GF-D8 (cell line): ENCODE data around the gene AZU1.

ENCODE experiments used
- DNase-seq: peaks from one replicate; lab custom pipeline; 2025; lab: John Stamatoyannopoulos, UW

The AZU1 gene, protein sequence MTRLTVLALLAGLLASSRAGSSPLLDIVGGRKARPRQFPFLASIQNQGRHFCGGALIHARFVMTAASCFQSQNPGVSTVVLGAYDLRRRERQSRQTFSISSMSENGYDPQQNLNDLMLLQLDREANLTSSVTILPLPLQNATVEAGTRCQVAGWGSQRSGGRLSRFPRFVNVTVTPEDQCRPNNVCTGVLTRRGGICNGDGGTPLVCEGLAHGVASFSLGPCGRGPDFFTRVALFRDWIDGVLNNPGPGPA

DNA sequence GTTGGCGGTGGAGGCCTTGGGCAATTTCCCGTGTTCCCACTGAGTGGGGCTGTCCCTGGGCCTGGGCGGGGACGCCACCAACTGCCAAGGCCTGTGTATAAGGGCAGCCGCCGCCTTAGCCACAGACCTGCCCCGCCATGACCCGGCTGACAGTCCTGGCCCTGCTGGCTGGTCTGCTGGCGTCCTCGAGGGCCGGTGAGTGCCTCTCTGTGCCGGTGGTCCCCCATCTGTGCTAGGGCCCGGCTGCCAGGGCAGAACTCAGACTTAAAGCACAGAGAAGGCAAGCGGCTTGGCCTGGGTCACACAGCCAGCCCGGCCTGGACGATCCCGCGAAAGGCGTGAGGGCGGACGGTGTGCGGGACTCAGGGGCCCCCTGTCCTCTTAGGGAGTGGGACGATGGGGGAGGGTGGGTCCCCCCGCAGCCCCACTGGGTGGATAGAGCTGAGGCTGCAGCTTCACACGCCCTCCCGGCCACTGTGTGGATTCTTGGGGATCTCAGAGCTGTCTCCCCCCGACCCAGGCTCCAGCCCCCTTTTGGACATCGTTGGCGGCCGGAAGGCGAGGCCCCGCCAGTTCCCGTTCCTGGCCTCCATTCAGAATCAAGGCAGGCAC is at the start of gene AZU1:
Gene AZU1 (plus strand): TSS at position 128 of the 612 bp plus-strand sequence. CDS start 10 bp downstream, at position 138.
- DNase-seq, result peak; percentile 61

DNA sequence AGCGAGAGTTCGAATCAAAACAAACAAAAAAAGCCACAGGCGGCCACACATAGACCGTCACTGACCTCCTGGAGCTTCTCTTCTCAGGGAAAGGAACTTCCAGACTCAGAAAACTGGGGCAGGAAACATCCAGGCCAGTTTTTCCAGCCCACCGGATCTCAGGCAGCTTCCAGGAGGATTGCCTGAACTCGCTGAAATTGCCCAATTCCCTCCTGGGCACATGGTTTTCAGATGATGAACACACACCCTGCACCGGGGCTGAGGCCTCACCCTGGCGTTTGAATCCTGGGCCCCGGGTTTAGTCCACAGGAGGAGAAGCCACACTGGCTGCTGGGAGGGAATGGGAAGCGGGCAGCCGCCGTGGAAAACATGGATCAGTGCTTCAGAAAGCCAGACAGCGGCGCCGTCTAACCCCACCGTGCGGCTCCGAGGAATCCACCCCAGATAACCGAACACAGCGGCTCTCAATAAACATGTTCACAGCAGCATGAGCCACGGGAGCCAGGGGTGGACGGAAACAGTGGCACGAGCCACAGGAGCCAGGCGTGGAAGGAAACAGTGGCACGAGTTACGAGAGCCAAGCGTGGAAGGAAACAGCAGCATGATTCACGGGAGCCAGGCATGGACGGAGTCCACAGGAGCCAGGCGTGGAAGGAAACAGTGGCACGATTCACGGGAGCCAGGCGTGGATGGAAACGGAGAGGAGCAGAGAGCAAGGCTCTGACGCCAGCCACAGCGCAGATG is 48.6 kb upstream of the AZU1 start:
- no peak for DNase-seq

DNA sequence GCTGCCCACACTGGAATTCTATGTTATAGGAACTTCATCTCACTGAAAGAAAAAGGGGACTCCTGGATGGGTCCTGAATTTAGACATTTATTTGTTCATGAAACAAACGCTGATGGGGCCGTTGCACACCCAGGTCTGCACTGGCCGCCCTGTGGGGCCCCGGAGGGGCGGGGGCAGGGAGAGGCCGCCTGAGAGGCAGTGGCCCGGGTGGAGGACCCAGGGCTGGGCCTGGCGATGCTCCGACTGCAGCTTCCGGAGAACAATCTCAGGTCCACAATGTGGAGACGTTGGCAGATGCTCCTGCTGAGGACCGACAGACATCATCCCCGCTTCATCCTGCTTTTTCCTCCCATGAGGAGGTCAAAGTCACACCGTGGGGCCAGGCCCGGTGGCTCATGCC is 46.7 kb upstream of the AZU1 start:
- DNase-seq, result no peak

DNA sequence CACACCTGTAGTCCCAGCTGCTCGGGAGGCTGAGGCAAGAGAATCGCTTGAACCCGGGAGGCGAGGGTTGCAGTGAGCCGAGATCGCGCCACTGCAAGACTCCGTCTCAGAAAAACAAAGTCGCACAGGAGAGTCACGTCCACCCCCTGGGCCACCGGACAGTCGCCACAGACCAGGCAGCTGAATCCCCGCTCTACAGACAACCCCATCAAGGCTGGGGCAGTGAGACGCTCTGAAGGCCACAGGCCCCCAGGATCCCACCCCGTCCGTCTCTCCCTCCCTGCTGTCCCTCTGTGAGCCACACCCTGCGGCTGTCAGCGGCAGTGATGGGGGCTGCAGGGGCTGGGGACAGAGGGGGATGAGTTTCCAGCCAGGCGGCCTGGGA is 45.8 kb upstream of the AZU1 start:
- DNase-seq, result no peak

DNA sequence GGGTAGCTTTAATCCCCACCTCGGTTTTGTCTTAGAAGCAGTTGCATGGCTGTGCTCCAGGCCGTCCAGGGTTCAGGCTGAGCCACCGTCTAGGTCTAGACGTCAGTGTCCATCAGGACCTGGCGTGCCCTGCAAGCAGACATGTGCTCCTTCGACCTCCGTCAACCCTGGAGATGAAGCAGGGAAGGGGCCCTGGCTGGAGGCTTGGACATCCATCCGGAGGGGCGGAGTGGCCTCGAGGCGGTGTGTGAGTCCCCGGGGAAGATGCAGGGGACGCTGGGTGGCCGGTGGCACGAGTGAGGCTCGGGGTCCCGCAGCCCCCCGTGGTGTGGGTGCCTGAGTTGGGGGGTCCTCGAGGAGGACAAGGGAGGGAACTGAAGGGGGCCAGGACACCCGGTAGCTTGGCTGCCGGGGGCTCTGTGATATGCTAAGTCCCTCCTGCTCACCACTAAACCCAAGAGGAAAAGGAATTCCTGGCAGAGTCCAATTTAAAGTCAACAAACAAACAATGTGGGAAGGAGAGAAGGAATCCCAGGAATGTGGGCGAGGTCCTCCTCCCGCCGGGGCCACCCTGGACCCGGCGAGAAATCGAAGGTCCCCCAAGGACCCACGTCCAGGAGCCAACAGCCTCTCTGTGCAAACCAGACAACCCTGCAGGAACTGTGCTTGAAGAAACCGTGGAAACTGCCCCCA is 45.3 kb upstream of the AZU1 start:
- DNase-seq, result no peak

DNA sequence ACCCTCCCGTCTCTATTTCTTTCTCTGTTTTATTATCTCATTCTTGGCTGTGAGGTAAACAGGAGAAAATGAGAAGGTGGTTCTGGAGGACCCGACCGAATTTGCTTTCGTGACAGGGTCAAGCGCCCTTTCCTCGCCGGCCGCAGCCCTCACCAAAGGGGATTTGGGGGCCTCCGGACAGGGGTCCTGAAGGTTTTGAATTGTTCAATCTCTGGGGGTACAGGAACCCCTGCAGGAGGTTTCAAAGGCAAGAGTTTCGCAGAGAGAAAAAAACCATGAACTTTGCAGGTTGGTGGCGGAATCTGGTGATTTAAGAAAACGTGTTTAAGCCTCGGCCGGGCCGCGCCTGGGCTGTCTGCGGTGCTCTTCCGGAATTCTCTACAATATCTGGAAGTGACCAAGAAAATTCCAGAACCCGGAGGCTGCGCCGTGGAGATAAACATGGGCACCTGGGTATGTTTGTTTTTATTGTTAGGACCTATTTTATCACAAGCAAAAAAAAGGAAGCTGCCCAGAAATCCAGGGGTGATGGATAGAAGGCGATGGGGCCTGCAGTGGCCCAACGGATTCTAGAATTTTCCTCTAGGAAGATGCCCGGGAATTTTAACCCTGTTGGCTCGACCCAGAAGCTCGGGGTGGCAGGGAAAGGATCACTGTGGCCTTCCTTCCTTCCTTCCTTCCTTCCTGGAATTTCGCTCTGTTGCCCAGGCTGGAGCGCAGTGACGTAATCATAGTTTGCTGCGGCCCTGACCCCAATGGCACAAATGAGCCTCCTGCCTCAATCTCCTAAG is 44.6 kb upstream of the AZU1 start:
- DNase-seq, result no peak

DNA sequence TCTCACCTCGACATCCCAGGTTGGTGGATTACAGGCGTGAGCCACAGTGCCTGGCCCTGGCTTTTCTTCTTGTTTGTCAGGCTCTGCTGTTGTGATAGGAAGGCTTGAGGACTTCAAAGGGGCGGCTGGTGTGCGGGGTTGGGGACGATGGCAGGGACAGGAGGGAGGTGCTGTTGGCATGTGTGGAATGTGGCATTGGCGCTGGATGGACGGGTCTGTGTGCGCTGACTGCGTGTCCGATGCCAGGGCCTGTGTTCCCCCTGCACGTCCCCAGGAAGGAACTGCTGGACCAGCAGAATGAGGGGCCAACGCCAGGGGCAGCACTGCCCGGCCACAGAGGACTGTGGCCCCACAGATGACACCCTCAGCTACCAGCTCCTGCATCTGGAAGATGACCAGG is 43.1 kb upstream of the AZU1 start:
- no peak for DNase-seq

DNA sequence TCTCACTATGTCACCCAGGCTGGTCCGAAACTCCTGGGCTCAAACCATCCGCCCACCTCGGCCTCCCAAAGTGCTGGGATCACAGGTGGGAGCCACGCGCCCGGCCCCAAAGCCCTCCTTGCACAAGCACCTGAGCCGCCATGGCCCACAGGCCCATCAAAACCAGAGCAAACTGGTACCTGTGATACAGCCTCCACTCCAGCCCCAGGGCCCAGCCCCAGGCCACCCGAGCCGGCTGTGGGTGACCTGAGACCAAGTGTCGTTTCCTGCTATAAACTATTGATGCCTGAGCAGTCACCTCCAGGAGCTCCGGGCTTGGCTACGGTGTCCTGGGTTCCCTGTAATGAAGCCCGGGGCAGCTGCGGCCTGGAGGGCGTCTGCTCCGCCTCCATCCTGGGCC is 40.1 kb upstream of the AZU1 start:
- no peak for DNase-seq

DNA sequence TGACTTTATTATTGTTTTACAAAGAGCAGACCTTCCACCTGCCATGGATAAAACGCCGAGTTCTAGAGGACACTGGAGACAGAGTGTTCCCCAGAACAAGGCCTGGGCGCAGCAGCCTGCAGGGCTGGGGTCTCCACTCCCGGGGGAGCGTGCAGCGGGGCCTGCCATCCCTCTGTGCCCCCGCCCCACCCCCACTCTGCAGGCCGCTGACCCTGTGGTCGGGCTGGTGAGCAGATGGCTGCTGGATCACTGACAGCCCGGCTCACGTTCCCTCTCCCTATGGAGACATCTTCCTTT is 39.0 kb upstream of the AZU1 start:
- no peak for DNase-seq

DNA sequence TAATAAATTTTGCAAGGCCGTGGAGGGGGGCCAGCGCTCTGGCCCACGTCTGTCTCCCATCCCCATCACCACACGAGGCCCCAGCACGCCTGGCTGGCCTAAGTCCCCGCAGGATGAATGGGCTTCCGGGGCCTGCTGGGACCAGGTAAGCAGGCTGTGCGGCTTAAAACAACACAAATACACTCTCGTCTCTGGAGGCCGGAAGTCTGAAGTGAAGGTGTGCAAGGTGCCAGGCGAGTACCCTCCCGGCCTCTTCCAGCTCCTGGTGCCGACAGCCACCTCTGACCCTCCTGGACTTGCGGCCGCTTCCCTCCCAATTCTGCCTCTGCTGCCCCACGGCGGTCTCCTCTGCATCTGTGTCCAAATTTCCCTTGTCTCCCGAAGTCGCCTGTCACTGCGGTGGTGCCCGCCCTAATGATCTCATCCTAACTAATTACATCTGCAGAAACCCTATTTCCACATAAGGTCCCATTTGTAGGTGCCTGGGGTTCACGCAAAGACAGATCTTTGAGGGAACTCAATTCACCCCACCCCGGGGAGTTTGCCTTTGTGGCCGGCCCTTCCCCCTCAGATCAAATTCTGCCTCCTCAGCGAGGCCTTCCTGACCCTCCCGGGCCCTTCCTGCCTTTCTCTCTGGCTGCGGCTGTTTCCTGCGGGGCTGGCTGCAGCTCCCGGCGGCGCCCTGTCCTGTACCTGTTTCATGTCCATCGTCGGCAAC is 38.5 kb upstream of the AZU1 start:
- peak; percentile 55 for DNase-seq

DNA sequence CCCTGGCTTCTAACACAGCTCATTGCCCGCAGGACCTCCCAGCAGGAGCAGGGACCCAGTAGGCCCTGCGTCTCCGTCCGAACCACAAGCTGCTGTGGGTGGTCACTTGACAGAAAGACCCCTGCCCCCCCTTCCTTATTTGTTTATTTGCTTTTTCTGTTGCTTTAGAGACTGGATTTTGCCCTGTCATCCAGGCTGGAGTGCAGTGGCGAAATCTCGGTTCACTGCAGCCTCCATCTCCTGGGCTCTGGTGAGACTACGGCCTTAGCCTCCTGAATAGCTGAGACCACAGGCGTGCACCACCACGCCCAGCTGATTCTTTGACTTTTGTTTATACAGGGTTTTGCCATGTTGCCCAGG is 38.0 kb upstream of the AZU1 start:
- DNase-seq, result no peak

DNA sequence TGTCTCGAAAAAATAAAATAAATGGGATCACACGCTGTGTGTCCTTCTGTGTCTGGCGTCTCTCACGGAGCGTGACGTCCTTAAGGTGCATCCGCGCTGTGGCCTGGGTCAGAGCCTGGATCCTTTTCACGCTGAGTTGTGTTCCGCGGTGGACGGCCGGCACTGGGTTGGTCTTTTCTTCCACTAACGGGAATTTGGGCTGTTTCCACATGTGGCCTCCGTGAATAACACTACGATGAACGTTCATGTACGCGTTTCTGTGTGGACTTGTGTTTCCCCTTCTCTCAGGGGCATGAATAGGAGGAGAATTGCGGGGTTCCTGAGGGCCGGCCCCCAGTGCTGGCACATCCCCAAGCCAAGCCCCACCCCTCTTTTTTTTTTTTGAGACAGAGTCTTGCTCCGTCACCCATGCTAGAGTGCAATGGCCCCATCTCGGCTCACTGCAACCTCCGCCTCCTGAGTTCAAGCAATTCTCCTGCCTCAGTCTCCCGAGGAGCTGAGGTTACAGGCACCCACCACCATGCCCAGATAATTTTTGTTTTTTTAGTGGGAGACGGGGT is 36.5 kb upstream of the AZU1 start:
- no peak for DNase-seq

DNA sequence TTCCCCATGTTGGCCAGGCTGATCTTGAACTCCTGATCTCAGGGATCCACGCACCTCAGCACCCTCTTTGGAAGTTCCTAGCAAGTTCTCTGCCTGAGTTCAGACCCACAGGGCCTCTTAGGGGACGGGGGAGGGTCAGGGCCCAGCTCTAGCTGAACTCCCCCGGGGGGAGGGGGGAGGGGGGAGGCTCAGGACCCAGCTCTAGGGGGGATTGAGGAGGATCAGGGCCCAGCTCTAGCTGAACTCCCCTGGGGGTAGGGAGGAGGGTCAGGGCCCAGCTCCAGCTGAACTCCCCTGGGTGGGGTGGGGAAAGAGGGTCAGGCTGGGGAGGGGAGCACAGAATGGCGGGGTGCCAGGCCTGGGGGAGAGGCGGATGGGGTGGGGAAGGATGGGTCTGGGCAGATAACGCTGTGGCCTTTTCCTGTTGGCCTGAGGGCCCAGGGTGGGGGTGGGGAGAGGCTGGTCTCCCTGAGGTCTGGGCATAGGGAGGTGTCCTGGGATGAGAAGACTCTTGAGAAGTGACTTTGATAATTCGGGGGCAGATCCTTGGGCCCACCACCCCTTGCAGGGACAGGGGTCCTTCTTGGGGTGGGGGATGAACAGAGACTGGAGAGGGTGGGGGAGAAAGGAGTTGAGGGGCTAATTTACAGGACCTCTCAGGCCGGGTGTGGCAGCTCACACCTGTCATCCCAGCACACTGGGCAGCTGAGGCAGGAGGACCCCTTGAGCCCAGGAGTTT is 35.9 kb upstream of the AZU1 start:
- DNase-seq, result peak; percentile 21

DNA sequence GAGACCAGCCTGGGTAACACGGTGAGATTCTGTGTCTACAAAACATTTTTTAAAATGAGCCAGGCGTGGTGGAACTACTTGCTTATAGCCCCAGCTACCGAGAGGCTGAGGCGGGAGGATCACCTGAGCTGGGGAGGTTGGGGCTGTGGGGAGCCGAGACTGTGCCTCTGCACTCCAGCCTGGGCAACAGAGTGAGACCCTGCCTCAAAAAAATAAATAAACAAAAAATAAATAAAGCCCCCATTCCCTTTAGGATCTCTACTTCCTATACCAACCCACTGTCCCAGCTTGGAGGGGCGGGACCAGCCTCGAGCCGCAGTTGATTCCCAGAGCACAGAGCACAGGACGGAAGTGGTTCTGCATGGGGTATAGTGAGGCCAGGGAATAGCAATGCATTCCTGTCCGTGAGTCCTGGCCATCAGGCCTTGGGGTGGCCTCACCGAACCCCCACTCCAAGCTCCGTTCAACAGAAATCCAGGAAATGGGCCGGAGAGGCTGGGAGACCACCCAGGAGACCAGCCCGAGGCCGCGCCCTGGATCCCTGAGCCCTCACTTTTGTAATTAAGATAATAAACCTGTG is 35.2 kb upstream of the AZU1 start:
- no peak for DNase-seq

DNA sequence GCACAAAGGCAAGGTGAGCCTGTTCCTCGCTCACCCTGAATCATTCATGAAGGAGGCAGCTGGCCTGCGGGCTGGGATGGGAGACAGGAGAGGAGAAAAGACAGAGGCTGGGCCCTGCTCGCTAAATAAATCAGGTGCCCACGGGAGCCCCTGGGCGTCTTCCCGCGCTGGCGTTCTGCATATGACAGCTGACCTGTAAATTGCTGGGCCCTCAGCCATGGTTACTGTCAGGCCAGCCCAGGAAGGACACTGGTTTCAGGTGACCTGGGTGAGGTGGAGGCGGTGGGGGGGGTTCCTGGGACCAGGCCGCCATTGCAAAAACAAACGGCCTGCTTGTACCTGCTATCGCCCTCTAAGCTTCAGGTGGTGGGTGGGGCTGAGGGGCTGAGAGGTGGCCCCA is 33.8 kb upstream of the AZU1 start:
- no peak for DNase-seq

DNA sequence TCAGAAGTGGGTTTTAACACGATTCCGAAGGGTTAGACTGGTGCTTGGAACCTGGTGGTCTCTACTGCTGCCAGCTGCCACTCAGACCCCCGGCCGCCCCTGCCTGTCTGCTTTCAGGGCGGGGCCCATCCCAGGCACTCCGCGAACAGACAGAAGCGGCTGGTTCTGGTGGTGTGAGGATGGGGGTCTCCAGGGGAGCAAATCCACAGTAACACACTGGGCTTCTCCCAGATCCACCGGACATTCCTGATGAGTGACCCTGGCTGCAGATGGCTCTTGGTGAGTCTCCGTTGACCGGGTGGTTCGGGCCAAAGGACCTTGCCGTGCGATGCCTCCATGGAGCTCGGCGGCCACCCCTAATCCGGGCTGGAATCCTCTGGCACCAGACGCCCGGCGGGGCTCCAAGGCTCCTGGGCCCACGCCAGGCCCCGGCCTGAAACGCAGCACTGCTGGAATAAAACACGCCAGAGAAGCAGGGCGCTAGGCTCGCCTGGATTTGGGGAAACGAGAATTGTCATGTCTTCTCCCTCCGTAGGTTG is 32.5 kb upstream of the AZU1 start:
- no peak for DNase-seq

DNA sequence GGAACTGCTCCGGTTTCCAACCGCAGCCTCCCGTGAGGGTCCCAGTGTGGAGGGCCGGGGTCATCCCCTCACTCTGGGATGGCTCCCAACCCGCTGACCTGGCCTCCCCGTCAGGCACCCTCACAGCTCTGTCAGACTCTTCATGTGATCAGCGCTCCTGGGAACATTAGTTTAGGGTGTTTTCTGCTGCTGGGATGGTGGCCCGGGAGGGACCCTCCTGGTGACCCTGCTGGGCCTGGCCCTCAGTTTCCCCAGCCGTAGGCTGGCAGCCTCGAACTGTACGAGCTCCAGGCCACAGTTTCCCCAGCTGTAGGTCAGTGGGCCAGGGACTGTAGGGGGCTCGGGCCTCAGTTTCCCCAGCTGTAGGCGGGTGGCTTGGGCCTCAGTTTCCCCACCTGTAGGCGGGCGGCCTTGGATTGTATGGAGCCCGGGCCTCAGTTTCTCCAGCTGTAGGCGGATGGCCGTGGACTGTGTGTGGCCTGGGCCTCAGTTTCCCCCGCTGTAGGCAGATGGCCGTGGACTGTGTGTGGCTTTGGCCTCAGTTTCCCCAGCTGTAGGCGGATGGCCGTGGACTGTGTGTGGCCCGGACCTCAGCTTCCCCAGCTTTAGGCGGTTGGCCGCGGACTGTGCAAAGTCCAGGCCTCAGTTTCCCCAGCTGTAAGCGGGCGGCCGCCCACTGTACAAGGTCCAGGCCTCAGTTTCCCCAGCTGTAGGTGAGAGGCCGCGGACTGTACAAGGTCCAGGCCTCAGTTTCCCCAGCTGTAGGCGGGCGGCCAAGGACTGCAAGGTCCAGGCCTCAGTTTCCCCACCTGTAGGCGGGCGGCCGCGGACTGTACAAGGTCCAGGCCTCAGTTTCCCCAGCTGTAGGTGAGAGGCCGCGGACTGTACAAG is 31.7 kb upstream of the AZU1 start:
- no peak for DNase-seq

DNA sequence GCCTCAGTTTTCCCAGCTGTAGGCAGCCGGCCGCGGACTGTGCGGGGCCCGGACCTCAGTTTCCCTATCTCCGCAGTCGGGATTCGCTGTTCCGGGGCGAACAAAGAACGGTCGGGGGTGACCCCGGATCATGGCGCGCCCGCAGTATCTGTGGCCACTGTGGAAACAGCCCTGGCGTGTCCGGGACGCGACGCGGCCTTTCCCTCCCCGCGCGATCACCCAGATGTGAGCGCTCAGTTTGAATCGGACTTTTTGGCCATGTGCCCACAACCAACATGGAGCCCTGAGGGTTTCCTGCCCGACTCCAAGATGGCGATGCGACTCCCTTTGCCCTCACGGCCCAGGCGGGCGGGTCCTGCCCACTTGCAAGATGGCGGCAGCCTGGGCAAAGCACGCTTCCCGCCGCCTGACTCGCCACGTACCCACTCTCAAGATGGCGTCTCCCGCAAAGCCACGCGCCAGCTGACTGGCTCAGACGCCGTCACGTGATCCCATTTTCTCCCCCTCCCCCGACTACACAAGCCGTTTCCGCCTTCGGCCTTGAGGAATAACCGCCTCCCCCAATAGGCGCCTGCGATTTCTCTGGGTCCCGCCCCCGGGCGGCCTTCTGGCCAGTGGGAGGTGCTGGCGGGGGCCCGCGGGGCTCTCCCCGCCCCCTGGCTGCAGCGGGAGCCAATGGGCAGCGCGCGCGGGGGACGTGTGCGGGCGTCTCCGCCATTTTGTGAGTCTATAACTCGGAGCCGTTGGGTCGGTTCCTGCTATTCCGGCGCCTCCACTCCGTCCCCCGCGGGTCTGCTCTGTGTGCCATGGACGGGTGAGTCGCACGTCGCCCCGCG is 30.7 kb upstream of the AZU1 start, which contains the start of gene PTBP1:
Gene PTBP1 (plus strand): TSS at position 761 of the 836 bp plus-strand sequence. CDS start 46 bp downstream, at position 807.
- peak; percentile 99 for DNase-seq
